Astrocyte (in vitro differentiated cells and primary cell): Measurements from ENCODE around the gene SLC9A7. TPM values are rescaled to one million over a fixed set of nuclear protein-coding genes. Genes with fewer than 3 reads are reported as not detected.

Experiments used
- DNase-seq: peaks from one replicate; pipeline ENCODE4 v3.0.0-alpha.2; 2010; ENCODE audit warnings: low read depth
- FAIRE-seq: peaks from 2 replicates; lab custom pipeline; 2011; peaks lifted over from hg19 to GRCh38; lab: Jason Lieb, UNC
- H2AFZ ChIP-seq: 2 replicates; pipeline ENCODE4 v1.6.0; 2012; ENCODE audit warnings: low read depth, low read length, inconsistent platforms
- H3K27ac ChIP-seq: 2 replicates; pipeline ENCODE4 v1.5.1; 2011; ENCODE audit warnings: low read depth, low read length, inconsistent platforms
- H3K27me3 ChIP-seq: 2 replicates; pipeline ENCODE4 v1.6.0; 2011; ENCODE audit warnings: low read length, inconsistent platforms; ENCODE audit not compliant: insufficient read depth
- H3K36me3 ChIP-seq: 2 replicates; pipeline ENCODE4 v1.5.1; 2011; ENCODE audit warnings: low read length, inconsistent platforms; ENCODE audit not compliant: insufficient read depth
- H3K4me1 ChIP-seq: 2 replicates; pipeline ENCODE4 v1.5.1; 2011; ENCODE audit warnings: low read length, inconsistent platforms; ENCODE audit not compliant: insufficient read depth
- H3K4me2 ChIP-seq: 2 replicates; pipeline ENCODE4 v1.6.0; 2012; ENCODE audit warnings: low read length, inconsistent platforms
- H3K4me3 ChIP-seq: 2 replicates; pipeline ENCODE4 v1.5.1; 2011; ENCODE audit warnings: low read depth, mild to moderate bottlenecking, low read length, inconsistent platforms; ENCODE audit not compliant: insufficient read depth
- H3K79me2 ChIP-seq: 2 replicates; pipeline ENCODE4 v1.6.0; 2012; ENCODE audit warnings: mild to moderate bottlenecking, low read length, inconsistent platforms; ENCODE audit not compliant: insufficient read depth
- H3K9ac ChIP-seq: 2 replicates; pipeline ENCODE4 v1.6.0; 2012; ENCODE audit warnings: mild to moderate bottlenecking, low read length, inconsistent platforms
- H3K9me3 ChIP-seq: 2 replicates; pipeline ENCODE4 v1.5.1; 2012; ENCODE audit warnings: low read depth, mild to moderate bottlenecking, low read length, inconsistent platforms; ENCODE audit not compliant: insufficient read depth
- H4K20me1 ChIP-seq: 2 replicates; pipeline ENCODE4 v1.6.0; 2012; ENCODE audit warnings: low read length, inconsistent platforms; ENCODE audit not compliant: insufficient read depth
- H3K27ac Mint-ChIP-seq: one replicate; pipeline ENCODE4 v1.8.0; 2021; ENCODE audit warnings: mild to moderate bottlenecking, mixed read lengths; ENCODE audit not compliant: unreplicated experiment
- H3K27me3 Mint-ChIP-seq: one replicate; pipeline ENCODE4 v1.8.0; 2021; ENCODE audit warnings: low read depth, mixed read lengths; ENCODE audit not compliant: unreplicated experiment
- H3K36me3 Mint-ChIP-seq: one replicate; pipeline ENCODE4 v1.8.0; 2021; ENCODE audit warnings: low read depth, mixed read lengths; ENCODE audit not compliant: unreplicated experiment
- H3K4me1 Mint-ChIP-seq: one replicate; pipeline ENCODE4 v1.8.0; 2021; ENCODE audit warnings: low read depth, mixed read lengths; ENCODE audit not compliant: unreplicated experiment
- H3K4me3 Mint-ChIP-seq: one replicate; pipeline ENCODE4 v1.8.0; 2021; ENCODE audit warnings: mild to moderate bottlenecking, moderate library complexity, mixed read lengths; ENCODE audit not compliant: unreplicated experiment
- H3K9me3 Mint-ChIP-seq: one replicate; pipeline ENCODE4 v1.8.0; 2021; ENCODE audit warnings: mild to moderate bottlenecking, mixed read lengths; ENCODE audit not compliant: unreplicated experiment
- CTCF ChIP-seq: IDR thresholded peaks from 2 replicates; pipeline ENCODE4 v1.5.1; 2011; ENCODE audit warnings: low read depth, mild to moderate bottlenecking, inconsistent platforms, low read length, moderate library complexity; ENCODE audit not compliant: insufficient read depth
- EZH2 ChIP-seq: IDR thresholded peaks from 2 replicates; pipeline ENCODE4 v1.6.1; 2012; ENCODE audit warnings: mild to moderate bottlenecking, low read length, inconsistent platforms; ENCODE audit not compliant: insufficient read depth
- total RNA-seq: library from RNA; stranded (reverse); gene quantifications from 2 replicates; pipeline ENCODE4 v1.2.1, GENCODE V29; 2021

SLC9A7 gene
- total RNA-seq, 1 donor from 2014 or later, result 21.0 TPM

GRCh38 chrX:46559062-46559461 is 199.9 kb downstream of the SLC9A7 start:
- Histone ChIP-seq H3K36me3 (no peaks in the 10 kb centered on the region), H3K4me3 (no peak overlapping the region), H3K27ac (no peak overlapping the region), H3K4me1 (peaks cover 5% of the 10 kb centered on the region), H4K20me1 (no peaks in the 10 kb centered on the region), H3K4me2 (no peak overlapping the region), H3K9me3 (no peaks in the 10 kb centered on the region), H2AFZ (no peak overlapping the region), H3K9ac (no peak overlapping the region), H3K79me2 (no peaks in the 10 kb centered on the region), H3K27me3 (no peaks in the 10 kb centered on the region)
- Mint-ChIP-seq H3K4me1 (peaks cover 6% of the 10 kb centered on the region), H3K27ac (no peak overlapping the region), H3K4me3 (no peak overlapping the region), H3K36me3 (peaks cover 1% of the 10 kb centered on the region), H3K27me3 (no peaks in the 10 kb centered on the region), H3K9me3 (no peaks in the 10 kb centered on the region)
- no peak for FAIRE-seq
- TF ChIP-seq CTCF (no peak), EZH2 (no peak)
- DNase-seq, result no peak

DNA sequence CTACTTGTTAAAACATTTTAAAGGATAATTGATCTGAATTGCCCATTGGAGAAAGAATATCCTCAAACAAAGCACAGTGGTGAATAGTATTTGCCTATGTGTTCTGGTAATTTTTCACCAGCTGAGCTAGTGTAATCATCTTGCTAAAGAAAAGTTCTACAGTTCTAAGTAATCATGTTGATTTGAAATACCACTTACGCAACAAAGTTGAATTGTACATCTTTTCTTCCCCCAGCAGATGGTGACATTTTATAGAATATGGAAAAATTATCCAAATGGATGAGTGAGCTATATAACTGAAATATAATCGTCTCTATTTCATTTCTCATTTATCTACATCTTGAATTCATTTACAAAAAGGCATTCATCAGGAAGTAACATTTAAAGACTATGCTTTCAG is 204.0 kb downstream of the SLC9A7 start:
- no peak for TF ChIP-seq EZH2
- peak; percentile 27 for TF ChIP-seq CTCF
- DNase-seq, result no peak
- H3K4me3 ChIP-seq, result no peak overlapping the region
- H3K27ac Mint-ChIP-seq, result no peak overlapping the region
- H3K9me3 ChIP-seq, result no peaks in the 10 kb centered on the region
- no peak overlapping the region for H3K27ac ChIP-seq
- no peak overlapping the region for H3K9ac ChIP-seq
- no peaks in the 10 kb centered on the region for H3K9me3 Mint-ChIP-seq
- peaks cover 7% of the 10 kb centered on the region for H3K4me1 Mint-ChIP-seq
- H2AFZ ChIP-seq, result no peak overlapping the region
- no peaks in the 10 kb centered on the region for H3K27me3 ChIP-seq
- no peaks in the 10 kb centered on the region for H3K36me3 ChIP-seq
- H3K4me1 ChIP-seq, result no peaks in the 10 kb centered on the region
- FAIRE-seq, result peak; percentile 69
- no peak overlapping the region for H3K4me2 ChIP-seq
- peaks cover 5% of the 10 kb centered on the region for H3K36me3 Mint-ChIP-seq
- no peaks in the 10 kb centered on the region for H4K20me1 ChIP-seq
- H3K27me3 Mint-ChIP-seq, result no peaks in the 10 kb centered on the region
- peaks cover 2% of the 10 kb centered on the region for H3K79me2 ChIP-seq
- H3K4me3 Mint-ChIP-seq, result no peak overlapping the region

DNA sequence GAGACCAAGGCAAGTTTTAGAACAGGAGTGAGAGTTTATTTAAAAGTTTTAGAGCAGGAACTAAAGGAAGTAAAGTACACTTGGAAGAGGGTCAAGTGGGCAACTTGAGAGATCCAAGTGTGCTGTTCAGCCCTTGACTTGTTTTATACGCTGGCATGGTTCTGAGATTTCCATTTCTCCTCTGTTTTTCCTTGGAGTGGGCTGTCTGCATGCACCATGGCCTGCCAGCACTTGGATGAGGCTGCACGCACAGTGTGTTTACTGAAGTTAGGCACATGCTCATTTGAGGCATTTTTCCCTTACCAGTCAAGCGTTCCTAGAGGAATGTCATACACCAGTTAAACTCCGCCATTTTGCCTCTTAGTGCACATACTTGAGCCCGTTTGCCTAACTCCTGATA is 205.0 kb downstream of the SLC9A7 start:
- Histone ChIP-seq H3K4me3 (no peak overlapping the region), H3K4me2 (no peak overlapping the region), H3K36me3 (no peaks in the 10 kb centered on the region), H3K4me1 (no peaks in the 10 kb centered on the region), H3K9me3 (no peaks in the 10 kb centered on the region), H3K79me2 (peaks cover 10% of the 10 kb centered on the region), H4K20me1 (no peaks in the 10 kb centered on the region), H3K27ac (no peak overlapping the region), H3K9ac (no peak overlapping the region), H3K27me3 (no peaks in the 10 kb centered on the region), H2AFZ (no peak overlapping the region)
- Mint-ChIP-seq H3K27ac (no peak overlapping the region), H3K27me3 (no peaks in the 10 kb centered on the region), H3K9me3 (no peaks in the 10 kb centered on the region), H3K4me3 (no peak overlapping the region), H3K36me3 (peaks cover 5% of the 10 kb centered on the region), H3K4me1 (peaks cover 9% of the 10 kb centered on the region)
- DNase-seq, result no peak
- no peak for TF ChIP-seq CTCF
- no peak for TF ChIP-seq EZH2
- FAIRE-seq, result no peak
